Ascending aorta (tissue), 2 donors: ENCODE data around the gene WNT2. TPM values are rescaled to one million over a fixed set of nuclear protein-coding genes. Genes with fewer than 3 reads are reported as not detected.
"Not testable (repeated sequence)": the region's sequence is repeated elsewhere in the genome, so short reads cannot be mapped to it uniquely, and the experiment has no call there.

Experiments
- DNase-seq, 2 donors: peaks; one replicate each; pipeline ENCODE4 v3.0.0-alpha.2; 2019; ENCODE audit warnings: low spot score in 2 of 2
- H3K27ac ChIP-seq, 2 donors: fragments of 200-600 bp; sonication (generic); one replicate each; pipeline ENCODE4 v1.5.1; 2016 to 2017; ENCODE audit warnings: mild to moderate bottlenecking in 1 of 2
- H3K27me3 ChIP-seq: fragments of 200-600 bp; sonication (generic); one replicate; pipeline ENCODE4 v1.5.1; 2017
- H3K36me3 ChIP-seq, 2 donors: fragments of 200-600 bp; sonication (generic); one replicate each; pipeline ENCODE4 v1.5.1; 2016
- H3K4me1 ChIP-seq, 2 donors: fragments of 200-600 bp; sonication (generic); one replicate each; pipeline ENCODE4 v1.5.1; 2016 to 2017; ENCODE audit warnings: mild to moderate bottlenecking in 1 of 2
- H3K4me3 ChIP-seq, 2 donors: fragments of 200-600 bp; sonication (generic); one replicate each; pipeline ENCODE4 v1.5.1; 2016 to 2017; ENCODE audit warnings: mild to moderate bottlenecking in 1 of 2
- H3K9me3 ChIP-seq, 2 donors: fragments of 200-600 bp; sonication (generic); one replicate each; pipeline ENCODE4 v1.5.1; 2016
- intact Hi-C: fragments of 100-400 bp; cut with DNase I; formaldehyde crosslinking; loops from one replicate; pipeline ENCODE4 v1.15.1; 2023
- total RNA-seq: library from RNA; depleted of rRNA; stranded (reverse); fragments of >200 nt; gene quantifications from one replicate; pipeline ENCODE4 v1.1.0, GENCODE V29; 2016
- TF ChIP-seq, protein P1 (sequence below), 3 experiments: fragments of 200-600 bp in 2 of 3; fragments of 450-650 bp in 1 of 3; sonication (generic) in 2 of 3; IDR thresholded peaks; one replicate each; pipeline ENCODE4 v1.5.1; 2016 to 2019; ENCODE audit warnings: antibody characterized with exemption in 3 of 3, mild to moderate bottlenecking in 1 of 3, moderate library complexity in 1 of 3

The WNT2 gene
- total RNA-seq, 1 donor from 2014 or later = 6.1 TPM

DNA sequence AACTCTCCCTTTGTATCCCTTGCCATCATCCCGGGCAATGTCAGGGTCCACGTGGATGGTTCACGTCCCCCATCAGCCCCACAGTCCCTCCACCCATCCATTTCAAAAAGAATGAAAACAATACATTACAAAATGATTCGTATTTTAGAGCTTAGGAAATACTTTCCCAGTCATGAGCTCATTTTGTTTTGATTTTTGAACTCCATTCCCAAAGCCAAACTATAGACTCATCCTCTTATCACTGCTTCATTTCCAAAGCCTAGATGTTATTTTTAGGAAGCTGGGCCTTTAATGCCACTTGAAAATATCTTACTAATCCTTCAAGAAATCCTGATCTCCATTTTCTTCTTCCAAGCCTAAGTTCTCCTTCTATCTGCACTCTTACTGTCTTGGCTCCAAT is 72.1 kb downstream of the WNT2 start:
- H3K9me3 ChIP-seq = no peaks in the 10 kb centered on the region
- no peak overlapping the region for H3K27ac ChIP-seq
- no peaks in the 10 kb centered on the region for H3K27me3 ChIP-seq
- TF ChIP-seq, protein P1, sequence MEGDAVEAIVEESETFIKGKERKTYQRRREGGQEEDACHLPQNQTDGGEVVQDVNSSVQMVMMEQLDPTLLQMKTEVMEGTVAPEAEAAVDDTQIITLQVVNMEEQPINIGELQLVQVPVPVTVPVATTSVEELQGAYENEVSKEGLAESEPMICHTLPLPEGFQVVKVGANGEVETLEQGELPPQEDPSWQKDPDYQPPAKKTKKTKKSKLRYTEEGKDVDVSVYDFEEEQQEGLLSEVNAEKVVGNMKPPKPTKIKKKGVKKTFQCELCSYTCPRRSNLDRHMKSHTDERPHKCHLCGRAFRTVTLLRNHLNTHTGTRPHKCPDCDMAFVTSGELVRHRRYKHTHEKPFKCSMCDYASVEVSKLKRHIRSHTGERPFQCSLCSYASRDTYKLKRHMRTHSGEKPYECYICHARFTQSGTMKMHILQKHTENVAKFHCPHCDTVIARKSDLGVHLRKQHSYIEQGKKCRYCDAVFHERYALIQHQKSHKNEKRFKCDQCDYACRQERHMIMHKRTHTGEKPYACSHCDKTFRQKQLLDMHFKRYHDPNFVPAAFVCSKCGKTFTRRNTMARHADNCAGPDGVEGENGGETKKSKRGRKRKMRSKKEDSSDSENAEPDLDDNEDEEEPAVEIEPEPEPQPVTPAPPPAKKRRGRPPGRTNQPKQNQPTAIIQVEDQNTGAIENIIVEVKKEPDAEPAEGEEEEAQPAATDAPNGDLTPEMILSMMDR (IDR thresholded peaks at IDR 0.05) = no peak
- H3K36me3 ChIP-seq = no peaks in the 10 kb centered on the region
- no peaks in the 10 kb centered on the region for H3K4me1 ChIP-seq
- no peak overlapping the region for H3K4me3 ChIP-seq
- no peak for DNase-seq
- intact Hi-C loops = no loop called here

DNA sequence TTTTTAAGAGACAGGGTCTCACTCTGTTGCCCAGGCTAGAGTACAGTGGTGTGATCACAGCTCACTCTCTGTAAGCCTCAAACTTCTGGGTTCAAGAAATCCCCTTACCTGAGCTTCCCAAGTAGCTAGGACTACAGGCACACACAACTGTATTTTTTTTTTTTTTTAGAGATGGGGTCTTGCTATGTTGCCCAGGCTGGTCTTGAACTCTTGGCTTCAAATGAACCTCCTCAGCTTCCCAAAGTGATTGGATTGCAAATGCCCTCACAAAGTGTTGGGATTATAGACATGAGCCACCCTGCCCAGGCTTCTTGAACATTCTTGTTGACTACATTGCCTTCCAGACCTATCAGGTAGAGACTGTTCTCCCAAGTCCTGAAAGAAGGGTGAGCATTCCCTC is 72.6 kb downstream of the WNT2 start:
- TF ChIP-seq, protein P1 (IDR thresholded peaks at IDR 0.05) = no peak
- no peak for DNase-seq
- Histone ChIP-seq H3K4me1 (no peaks in the 10 kb centered on the region), H3K27me3 (no peaks in the 10 kb centered on the region), H3K27ac (no peak overlapping the region), H3K4me3 (no peak overlapping the region), H3K36me3 (no peaks in the 10 kb centered on the region), H3K9me3 (no peaks in the 10 kb centered on the region)
- intact Hi-C loops = no loop called here

DNA sequence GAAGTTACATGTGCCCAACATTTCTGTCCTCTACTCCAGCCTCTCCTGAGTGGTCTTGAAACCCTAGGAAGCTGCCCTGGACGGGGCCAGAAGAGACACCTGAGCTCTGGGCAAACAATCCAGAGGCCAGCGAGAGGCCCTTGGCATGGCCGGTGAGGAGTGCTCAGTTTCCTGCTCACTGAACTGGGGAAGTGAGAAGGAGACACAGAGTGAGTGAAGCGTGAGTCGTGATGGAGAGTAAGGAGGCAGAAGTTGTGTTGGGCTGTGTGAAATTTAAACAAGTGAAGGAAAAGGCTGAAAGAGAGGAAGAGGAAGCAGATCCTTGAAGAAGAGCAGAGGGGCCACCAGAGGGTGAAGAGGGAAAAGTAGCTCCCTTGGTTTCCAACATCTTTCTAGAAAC is 73.2 kb downstream of the WNT2 start:
- no peak for DNase-seq
- H3K4me3 ChIP-seq = no peak overlapping the region
- no peaks in the 10 kb centered on the region for H3K36me3 ChIP-seq
- no peaks in the 10 kb centered on the region for H3K9me3 ChIP-seq
- no peaks in the 10 kb centered on the region for H3K4me1 ChIP-seq
- H3K27ac ChIP-seq = no peak overlapping the region
- intact Hi-C loops = no loop called here
- H3K27me3 ChIP-seq = no peaks in the 10 kb centered on the region
- TF ChIP-seq, protein P1 (IDR thresholded peaks at IDR 0.05) = no peak

DNA sequence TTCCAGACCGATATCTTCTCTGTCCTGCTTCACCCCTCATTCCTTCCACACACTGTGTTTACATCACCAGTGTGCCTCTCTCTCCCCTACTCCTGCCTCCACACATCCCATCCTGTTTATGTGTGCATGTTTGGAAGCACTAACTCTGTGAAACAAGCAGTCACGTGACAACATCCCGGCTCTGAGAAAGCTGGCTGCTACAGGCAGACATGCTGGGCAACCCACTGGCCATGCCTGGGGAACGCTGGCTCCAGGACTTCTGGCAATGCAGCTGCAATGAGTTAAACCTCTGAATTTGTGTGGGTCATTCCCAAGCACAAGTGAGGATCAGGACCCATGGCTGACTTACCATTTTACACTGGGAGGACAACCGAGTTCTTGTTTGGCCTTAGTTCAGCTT is 74.0 kb downstream of the WNT2 start:
- Histone ChIP-seq H3K4me3 (no peak overlapping the region), H3K4me1 (no peaks in the 10 kb centered on the region), H3K9me3 (peaks cover 0 to 4% of the 10 kb centered on the region in 2 donors), H3K36me3 (no peaks in the 10 kb centered on the region), H3K27me3 (no peaks in the 10 kb centered on the region), H3K27ac (no peak overlapping the region)
- intact Hi-C loops = no loop called here
- DNase-seq = no peak
- TF ChIP-seq, protein P1 (IDR thresholded peaks at IDR 0.05) = no peak

DNA sequence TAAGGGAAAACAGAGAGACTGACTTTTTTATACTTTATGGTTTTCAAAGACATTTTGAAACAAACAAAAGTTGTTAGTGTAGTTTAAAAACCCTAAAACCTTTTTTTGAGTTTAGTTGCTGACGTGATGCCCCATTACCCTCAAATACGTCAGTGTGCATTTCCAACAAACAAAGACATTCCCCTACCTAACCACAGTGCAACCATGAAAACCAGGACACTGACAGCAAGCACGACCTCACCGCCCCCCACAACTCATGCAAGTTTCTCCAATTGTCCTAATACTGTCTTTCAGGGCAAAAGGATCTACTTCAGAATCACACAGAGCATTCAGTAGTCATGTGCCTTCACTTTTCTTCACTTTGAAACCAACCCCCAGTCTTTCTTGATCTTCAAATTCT is 75.0 kb downstream of the WNT2 start:
- DNase-seq = no peak
- Histone ChIP-seq H3K4me3 (no peak overlapping the region), H3K4me1 (no peaks in the 10 kb centered on the region), H3K36me3 (no peaks in the 10 kb centered on the region), H3K27ac (no peak overlapping the region), H3K9me3 (peaks cover 0 to 4% of the 10 kb centered on the region in 2 donors), H3K27me3 (no peaks in the 10 kb centered on the region)
- TF ChIP-seq, protein P1 (IDR thresholded peaks at IDR 0.05) = no peak
- intact Hi-C loops = no loop called here

DNA sequence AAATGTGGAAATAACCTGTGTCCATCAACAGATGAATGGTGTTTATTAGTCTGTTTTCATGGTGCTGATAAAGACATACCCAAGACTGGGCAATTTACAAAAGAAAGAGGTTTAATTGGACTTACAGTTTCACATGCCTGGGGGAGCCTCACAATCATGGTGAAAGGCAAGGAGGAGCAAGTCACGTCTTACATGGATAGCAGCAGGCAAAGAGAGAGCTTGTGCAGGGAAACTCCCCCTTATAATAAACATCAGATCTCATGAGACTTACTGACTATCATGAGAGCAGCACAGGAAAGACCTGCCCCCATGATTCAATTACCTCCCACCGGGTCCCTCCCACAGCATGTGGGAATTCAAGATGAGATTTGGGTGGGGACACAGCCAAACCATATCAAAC is 77.2 kb downstream of the WNT2 start:
- H3K4me3 ChIP-seq, intact Hi-C loops, H3K27me3 ChIP-seq, H3K9me3 ChIP-seq, H3K27ac ChIP-seq, H3K4me1 ChIP-seq, H3K36me3 ChIP-seq, DNase-seq: not testable (repeated sequence)
